HG03066 (cell line): Measurements from ENCODE around the gene MUC4.
"Not testable (repeated sequence)": the region's sequence is repeated elsewhere in the genome, so short reads cannot be mapped to it uniquely, and the experiment has no call there.

Experiments used
- ATAC-seq: cut with Tn5 transposase; IDR thresholded peaks from one replicate; pipeline ENCODE4 v1.9.1; 2021; ENCODE audit warnings: low read depth; ENCODE audit not compliant: unreplicated experiment

The MUC4 gene

DNA sequence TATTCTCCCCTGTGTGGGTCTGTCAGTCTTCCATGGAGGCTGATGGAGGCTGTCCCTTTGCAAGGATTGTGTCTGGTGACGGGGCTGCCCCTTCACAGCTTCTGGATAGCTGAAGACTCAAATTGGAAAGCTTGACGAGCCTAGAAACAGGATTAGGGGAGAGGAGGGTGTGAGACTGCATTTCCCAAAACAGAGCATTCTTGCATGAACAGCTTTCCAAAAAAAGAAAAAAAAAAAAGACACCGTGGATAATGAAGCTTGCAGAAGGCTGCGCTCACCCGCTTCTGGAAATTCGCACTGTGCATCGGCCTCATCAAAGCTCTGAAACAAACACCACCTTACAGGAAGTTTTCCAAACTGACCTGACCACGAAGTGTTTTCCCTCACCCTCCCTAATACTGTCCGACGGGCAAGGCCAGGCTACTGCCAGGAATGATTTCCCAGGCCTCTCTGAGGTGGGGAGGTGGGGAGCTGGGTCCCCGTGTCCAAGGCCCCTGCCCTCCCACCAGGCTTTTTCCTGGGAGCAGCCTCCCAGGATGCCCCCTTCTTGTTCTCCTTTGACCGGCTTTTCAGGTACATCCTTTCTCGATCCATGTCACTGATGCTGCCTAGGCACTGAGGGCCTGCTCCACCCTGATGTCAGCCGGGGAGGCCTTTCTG, 24.9 kb upstream of the MUC4 start:
- ATAC-seq: no peak

GRCh38 chr3:195835791-195836190, 24.1 kb upstream of the MUC4 start:
- no peak for ATAC-seq

DNA sequence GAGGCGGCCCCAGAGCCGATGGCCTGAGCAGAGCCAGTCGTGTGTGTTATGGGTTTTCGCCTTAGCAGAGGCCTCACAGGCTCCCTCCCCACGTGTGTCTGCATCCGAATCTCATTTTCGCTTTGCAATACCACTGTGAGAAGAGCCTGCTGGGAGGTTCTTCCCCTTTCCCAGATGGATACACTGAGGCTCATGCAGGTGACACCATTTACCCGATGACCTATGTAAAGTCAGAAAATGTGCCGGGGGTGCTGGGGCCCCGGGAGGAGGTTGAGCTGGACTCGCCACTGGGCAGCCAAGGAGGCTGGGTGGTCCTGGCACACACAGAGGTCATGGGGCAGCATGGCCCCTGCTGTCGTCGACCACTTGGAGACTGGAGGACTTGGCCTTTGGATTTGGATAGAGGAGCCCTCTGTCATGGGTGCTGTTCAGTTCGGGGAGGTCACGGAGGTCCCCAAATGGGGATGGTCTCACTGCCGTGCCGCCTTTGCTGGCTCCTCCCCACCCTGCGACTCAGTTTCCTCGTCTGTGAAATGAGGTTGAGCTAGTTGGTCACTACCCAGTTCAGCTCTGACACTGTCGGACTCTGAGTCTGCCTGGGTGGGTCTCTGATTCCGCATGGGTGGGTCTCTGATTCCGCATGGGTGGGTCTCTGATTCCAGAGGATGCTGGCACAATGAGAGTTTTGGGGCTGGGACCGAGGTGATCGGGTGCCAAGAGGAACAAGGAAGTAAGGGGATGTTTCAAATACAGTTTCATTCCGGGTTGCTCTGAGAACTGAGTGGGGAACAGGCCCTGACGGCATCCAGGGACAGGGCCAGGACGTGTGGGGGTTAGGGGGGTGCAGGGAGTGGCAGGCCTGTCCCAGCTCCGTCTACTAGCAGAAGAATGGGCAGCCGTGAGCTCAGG, 23.2 kb upstream of the MUC4 start:
- no peak for ATAC-seq

DNA sequence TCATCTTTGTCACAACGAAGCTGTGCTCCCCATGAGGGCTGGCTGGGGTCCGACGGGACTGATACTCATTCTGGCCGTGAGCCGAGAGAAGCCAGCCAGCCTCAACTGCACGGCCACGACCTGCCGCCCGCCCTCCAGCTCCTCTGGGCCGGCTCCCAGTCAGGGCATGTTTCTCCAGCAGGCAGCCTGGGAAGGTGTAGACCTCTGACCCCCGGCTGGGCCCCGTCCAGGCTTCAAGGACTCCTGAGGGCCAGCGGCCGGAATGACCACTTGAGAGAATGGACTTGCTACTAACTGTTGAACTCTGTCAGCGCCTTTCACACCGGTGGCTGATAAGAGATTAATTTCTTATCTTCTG, 18.1 kb upstream of the MUC4 start:
- no peak for ATAC-seq

DNA sequence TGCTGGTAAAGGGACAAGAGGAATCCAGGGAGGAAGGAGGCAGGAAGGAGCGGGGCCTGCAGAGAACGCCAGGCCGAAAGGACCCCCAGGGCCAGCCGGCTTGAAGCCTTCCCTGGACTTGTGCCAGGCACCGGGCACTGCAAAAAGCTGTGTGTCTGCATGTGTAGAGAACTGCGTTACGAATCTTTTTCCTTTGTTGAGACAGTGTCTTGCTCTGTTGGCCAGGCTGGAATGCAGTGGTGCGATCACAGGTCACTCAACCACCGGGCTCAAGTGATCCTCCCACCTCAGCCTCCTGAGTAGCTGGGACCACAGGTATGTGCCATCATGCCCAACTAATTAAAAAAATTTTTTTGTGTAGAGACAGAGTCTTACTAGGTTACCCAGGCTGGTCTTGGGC, 17.0 kb upstream of the MUC4 start:
- no peak for ATAC-seq

GRCh38 chr3:195825857-195826804, 14.4 kb upstream of the MUC4 start:
- ATAC-seq: no peak

DNA sequence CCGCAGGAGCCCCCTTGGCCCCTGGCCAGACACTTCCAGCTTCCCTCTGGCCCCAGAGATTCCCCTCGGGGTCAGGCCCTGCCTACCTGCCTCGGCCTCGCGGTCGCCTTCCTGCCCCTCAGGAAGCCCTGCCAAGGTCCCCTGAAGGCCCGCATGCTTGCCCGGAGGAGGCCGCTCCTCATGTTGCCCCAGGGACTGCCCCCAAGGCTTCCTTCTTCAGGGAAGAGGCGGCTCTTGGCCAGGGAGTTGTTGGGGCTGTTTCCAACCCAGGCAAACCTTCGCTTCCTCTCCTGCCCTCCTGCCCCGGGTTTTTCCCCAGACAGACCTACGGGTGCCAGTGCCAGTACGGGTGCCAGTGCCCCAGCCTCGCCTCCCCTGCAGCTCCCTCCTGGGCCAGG, 13.5 kb upstream of the MUC4 start:
- no peak for ATAC-seq

GRCh38 chr3:195824425-195825190, 12.9 kb upstream of the MUC4 start:
- not testable (repeated sequence) for ATAC-seq

DNA sequence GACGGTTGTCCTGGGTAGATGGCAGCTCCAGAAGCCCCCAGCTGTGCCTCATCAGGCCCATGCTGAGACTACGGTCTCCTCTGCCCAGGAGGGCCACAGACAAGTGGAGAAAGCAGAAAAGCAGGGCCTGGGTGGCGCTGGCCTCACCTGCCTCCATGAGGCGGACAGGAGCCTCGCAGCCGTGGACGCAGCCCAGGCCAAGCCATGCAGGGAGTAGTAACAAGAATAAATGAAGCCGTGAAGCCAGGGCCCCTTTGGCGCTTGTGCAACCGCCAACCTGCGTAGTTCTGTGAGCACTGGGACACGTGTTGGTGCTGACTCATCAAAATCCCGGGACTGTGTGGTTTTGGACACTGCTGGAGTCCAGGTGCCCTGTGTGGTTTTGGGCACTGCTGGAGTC, 12.3 kb upstream of the MUC4 start:
- no peak for ATAC-seq

GRCh38 chr3:195823280-195823679, 11.6 kb upstream of the MUC4 start:
- no peak for ATAC-seq

GRCh38 chr3:195822131-195822696, 10.5 kb upstream of the MUC4 start:
- ATAC-seq: no peak

- ATAC-seq: no peak
These were observed 9.8 kb upstream of the MUC4 start for GRCh38 chr3:195821403-195822130.

GRCh38 chr3:195820901-195821300, 9.2 kb upstream of the MUC4 start:
- no peak for ATAC-seq

DNA sequence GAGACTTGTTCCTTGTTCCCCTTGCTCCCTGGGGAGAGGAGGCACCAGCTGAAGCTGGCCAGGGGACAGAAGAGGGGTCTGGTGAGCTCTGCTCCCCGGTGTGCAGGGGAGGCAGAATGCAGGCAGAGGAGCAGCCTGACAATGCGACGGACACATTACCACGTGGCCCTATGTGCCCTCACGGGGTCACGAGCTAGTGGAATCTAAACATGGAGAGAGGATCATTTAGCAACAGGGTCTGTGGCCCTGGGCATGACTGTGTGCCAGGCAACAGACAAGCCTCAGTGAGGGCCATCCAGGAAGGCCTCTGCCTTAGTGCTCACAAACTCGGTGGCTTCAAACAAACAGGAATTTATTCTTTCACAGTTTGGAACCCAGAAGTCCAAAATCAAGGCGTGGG, 8.5 kb upstream of the MUC4 start:
- no peak for ATAC-seq

DNA sequence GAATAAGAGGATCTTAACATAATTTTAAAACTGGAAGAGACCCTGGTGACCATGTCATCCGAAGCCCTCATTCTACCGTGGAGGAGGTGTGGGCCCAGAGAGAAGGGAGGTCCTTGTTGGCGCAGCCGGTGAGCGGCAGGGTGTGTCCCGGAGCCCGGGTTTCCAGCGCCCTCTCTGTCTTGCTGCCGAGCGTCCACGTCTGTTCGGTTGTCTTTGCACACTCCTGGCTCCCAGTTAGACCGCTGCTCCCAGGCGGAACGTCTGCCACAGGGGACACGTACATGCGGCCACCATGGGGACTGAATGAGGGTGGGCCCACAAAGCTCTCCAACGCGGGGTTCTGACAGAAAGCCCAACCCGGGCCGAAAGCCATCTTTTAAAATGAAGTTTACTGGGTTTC, 6.6 kb upstream of the MUC4 start:
- ATAC-seq: no peak

DNA sequence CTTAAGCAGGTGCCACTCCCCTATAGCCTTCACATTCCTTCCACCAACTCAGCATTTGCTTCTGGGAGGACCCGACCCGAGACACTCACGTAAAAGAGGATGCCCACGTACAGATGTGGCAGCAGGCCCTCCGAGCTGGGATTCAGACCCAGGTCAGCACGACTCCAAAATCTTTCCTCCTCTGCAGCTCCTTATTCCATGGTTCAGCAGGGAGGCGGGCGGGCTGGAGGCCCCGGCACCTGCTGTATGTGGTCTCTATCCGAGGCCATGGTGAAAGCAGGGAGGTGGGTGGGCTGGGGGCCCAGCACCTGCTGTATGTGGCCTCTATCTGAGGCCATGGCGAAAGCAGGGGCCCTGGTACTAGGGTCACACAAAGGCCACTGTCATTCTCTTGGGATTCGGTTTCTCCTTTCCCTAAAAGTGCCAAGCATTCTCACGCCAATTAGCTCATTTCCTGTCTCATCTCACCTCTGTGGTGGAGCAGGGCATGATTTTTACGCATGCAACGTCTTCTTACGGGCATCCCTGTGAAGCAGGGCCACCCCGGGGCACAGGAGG, 5.9 kb upstream of the MUC4 start:
- no peak for ATAC-seq

DNA sequence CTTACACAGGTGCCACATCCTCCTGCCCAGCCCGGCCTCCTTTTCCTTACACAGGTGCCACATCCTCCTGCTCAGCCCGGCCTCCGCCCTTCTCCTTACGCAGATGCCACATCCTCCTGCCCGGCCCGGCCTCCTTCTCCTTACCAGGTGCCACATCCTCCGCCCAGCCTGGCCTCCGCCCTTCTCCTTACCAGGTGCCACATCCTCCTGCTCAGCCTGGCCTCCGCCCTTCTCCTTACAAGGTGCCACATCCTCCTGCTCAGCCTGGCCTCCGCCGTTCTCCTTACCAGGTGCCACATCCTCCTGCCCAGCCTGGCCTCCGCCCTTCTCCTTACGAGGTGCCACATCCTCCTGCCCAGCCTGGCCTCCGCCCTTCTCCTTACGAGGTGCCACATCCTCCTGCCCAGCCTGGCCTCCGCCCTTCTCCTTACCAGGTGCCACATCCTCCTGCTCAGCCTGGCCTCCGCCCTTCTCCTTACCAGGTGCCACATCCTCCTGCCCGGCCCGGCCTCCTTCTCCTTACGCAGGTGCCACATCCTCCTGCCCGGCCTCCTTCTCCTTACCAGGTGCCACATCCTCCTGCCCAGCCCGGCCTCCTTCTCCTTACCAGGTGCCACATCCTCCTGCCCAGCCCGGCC, 4.7 kb upstream of the MUC4 start:
- ATAC-seq: not testable (repeated sequence)

DNA sequence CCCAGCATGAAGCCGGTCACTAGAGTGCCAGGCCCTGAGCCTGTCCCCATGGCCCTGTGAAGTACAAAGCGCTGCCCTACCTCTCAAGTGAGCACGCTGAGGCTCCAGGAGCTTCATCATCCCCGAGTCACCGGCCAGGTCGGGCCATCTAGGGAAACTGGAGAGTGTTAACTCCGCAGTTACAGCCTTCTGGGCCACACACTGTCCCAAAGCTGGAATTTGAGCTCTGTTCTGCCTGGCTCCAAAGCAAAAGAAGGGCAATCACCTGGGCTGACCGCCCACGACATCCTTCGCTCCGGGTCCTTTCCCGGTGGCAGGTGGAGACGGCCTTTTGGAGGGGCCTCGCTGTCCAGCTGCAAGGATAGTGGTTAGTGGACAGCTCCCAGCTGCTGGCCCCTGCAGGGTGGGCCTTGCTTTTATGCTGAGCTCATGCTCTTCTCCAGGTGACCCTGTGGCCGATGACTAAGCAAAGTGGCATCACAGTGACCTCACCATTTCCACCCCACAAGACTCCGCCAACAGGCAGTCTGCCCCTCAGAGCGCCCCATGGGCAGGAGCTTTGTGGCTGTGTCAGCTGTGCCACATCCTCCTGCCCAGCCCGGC, 3.5 kb upstream of the MUC4 start:
- ATAC-seq: no peak
